ENCODE results near the gene ANKRD65. TPM values are rescaled to one million over a fixed set of nuclear protein-coding genes. Genes with fewer than 3 reads are reported as not detected.

ANKRD65 gene
- polyA plus RNA-seq, 1 donor (not counting 4 experiments of a cell fraction or from before 2014, with no cell fraction given) = 4.6 TPM

DNA sequence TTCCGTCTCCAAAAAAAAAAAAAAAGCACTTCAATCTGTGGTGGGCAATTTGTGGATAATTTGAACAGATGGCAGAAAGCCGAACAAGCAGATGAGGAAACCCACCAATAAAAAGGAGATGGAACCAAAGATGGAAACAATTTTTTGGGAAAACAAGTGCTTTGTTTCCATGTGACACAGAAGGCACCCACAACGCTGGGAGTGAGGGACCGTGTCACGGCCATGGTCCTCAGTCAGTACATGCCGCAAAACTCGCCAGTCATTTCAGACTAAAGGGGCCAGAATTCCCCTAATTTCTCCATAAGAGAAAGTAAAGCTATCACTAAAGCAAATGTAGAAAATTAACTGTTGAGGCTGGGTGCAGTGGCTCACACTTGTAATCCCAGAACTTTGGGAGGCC is 27.0 kb downstream of the ANKRD65 start:
- no peaks in the 10 kb centered on the region for H3K9me1 ChIP-seq (ENCODE audit: control insufficient read depth, extremely low read depth, insufficient read depth, low read length)
- TF ChIP-seq, protein P1, sequence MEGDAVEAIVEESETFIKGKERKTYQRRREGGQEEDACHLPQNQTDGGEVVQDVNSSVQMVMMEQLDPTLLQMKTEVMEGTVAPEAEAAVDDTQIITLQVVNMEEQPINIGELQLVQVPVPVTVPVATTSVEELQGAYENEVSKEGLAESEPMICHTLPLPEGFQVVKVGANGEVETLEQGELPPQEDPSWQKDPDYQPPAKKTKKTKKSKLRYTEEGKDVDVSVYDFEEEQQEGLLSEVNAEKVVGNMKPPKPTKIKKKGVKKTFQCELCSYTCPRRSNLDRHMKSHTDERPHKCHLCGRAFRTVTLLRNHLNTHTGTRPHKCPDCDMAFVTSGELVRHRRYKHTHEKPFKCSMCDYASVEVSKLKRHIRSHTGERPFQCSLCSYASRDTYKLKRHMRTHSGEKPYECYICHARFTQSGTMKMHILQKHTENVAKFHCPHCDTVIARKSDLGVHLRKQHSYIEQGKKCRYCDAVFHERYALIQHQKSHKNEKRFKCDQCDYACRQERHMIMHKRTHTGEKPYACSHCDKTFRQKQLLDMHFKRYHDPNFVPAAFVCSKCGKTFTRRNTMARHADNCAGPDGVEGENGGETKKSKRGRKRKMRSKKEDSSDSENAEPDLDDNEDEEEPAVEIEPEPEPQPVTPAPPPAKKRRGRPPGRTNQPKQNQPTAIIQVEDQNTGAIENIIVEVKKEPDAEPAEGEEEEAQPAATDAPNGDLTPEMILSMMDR (optimal IDR thresholded peaks at IDR 0.05 in 1 of 3, IDR thresholded peaks at IDR 0.05 in 1 of 3, conservative IDR thresholded peaks at IDR 0.05 in 1 of 3; ENCODE audit: extremely low read depth in 1 of 3, insufficient read depth in 2 of 3, low read length in 3 of 3) = no peak
- H4K20me1 ChIP-seq (ENCODE audit: control insufficient read depth, extremely low read depth, insufficient read depth, low read length) = no peaks in the 10 kb centered on the region
- DNase-seq (ENCODE audit: low read depth, low spot score) (no peak), FAIRE-seq (no peak)
- H3K79me2 ChIP-seq (ENCODE audit: control insufficient read depth, insufficient read depth, low read length) = peaks cover 51% of the 10 kb centered on the region
- no peaks in the 10 kb centered on the region for H3K9me3 ChIP-seq (ENCODE audit: control insufficient read depth, low read depth, low read length)
- H3K4me3 ChIP-seq (ENCODE audit: control insufficient read depth in 2 of 3, extremely low read depth in 1 of 3, insufficient read depth in 2 of 3, low read depth in 1 of 3, low read length in 3 of 3) = no peak overlapping the region
- H3K27ac ChIP-seq (ENCODE audit: control insufficient read depth, insufficient read depth, low read length) = no peak overlapping the region
- H3K27me3 ChIP-seq (ENCODE audit: control insufficient read depth, extremely low read depth, insufficient read depth, low read length) = no peaks in the 10 kb centered on the region
- peaks cover 9% of the 10 kb centered on the region for H3K4me1 ChIP-seq (ENCODE audit: control insufficient read depth, extremely low read depth, insufficient read depth, low read length)
- peaks cover 52 to 62% of the 10 kb centered on the region in 2 experiments for H3K36me3 ChIP-seq (ENCODE audit: control insufficient read depth in 2 of 2, extremely low read depth in 1 of 2, insufficient read depth in 2 of 2, low read length in 2 of 2)
- H2AFZ ChIP-seq (ENCODE audit: control insufficient read depth, low read length) = no peak overlapping the region
- no peak overlapping the region for H3K4me2 ChIP-seq (ENCODE audit: control insufficient read depth, extremely low read depth, insufficient read depth, low read depth, low read length)
- no peak overlapping the region for H3K9ac ChIP-seq (ENCODE audit: control insufficient read depth, extremely low read depth, insufficient read depth, low read length)
- dilution Hi-C loops (cut with MboI; ENCODE audit: extremely low pct_ligation_motif_present, low sequenced_read_pairs) = no loop called here

DNA sequence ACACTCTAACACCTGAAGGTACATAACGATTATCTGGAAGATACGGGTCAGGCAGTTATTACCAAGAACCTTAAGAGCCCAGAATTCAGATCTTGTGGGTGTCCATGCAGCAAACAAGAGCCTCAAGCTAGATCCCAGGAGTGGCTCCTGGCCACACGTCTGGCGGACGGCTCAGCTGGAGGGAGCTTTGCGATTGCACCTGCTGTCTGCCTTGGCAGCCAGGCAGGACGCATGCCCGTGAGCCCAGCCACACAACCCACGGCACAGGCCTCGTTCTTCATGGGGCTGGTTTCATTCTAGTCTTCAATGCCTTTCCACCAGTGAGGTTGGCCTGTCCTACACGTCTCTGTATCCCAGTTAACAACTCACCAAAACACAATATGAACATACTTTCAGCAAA is 27.6 kb downstream of the ANKRD65 start:
- Histone ChIP-seq H3K9me1 (ENCODE audit: control insufficient read depth, extremely low read depth, insufficient read depth, low read length) (no peaks in the 10 kb centered on the region), H3K9me3 (ENCODE audit: control insufficient read depth, low read depth, low read length) (no peaks in the 10 kb centered on the region), H3K36me3 (ENCODE audit: control insufficient read depth in 2 of 2, extremely low read depth in 1 of 2, insufficient read depth in 2 of 2, low read length in 2 of 2) (peaks cover 55 to 62% of the 10 kb centered on the region in 2 experiments), H2AFZ (ENCODE audit: control insufficient read depth, low read length) (no peak overlapping the region), H3K4me3 (ENCODE audit: control insufficient read depth in 2 of 3, extremely low read depth in 1 of 3, insufficient read depth in 2 of 3, low read depth in 1 of 3, low read length in 3 of 3) (no peak overlapping the region), H3K4me1 (ENCODE audit: control insufficient read depth, extremely low read depth, insufficient read depth, low read length) (peaks cover 9% of the 10 kb centered on the region), H3K79me2 (ENCODE audit: control insufficient read depth, insufficient read depth, low read length) (peaks cover 45% of the 10 kb centered on the region), H3K27me3 (ENCODE audit: control insufficient read depth, extremely low read depth, insufficient read depth, low read length) (no peaks in the 10 kb centered on the region), H3K4me2 (ENCODE audit: control insufficient read depth, extremely low read depth, insufficient read depth, low read depth, low read length) (no peak overlapping the region), H4K20me1 (ENCODE audit: control insufficient read depth, extremely low read depth, insufficient read depth, low read length) (no peaks in the 10 kb centered on the region), H3K27ac (ENCODE audit: control insufficient read depth, insufficient read depth, low read length) (no peak overlapping the region), H3K9ac (ENCODE audit: control insufficient read depth, extremely low read depth, insufficient read depth, low read length) (no peak overlapping the region)
- FAIRE-seq (no peak), DNase-seq (ENCODE audit: low read depth, low spot score) (no peak)
- dilution Hi-C loops (cut with MboI; ENCODE audit: extremely low pct_ligation_motif_present, low sequenced_read_pairs) = no loop called here
- no peak for TF ChIP-seq EZH2 (IDR thresholded peaks at IDR 0.05; ENCODE audit: low read length)
- TF ChIP-seq, protein P1 (optimal IDR thresholded peaks at IDR 0.05 in 1 of 3, IDR thresholded peaks at IDR 0.05 in 1 of 3, conservative IDR thresholded peaks at IDR 0.05 in 1 of 3; ENCODE audit: extremely low read depth in 1 of 3, insufficient read depth in 2 of 3, low read length in 3 of 3) = no peak
